Activated T-cell treated with anti-CD3 and anti-CD28 coated beads, Interleukin-2, amount 50 U/mL, for 72 hours (primary cell): Measurements from ENCODE around the gene MYO16. TPM values are rescaled to one million over a fixed set of nuclear protein-coding genes. Genes with fewer than 3 reads are reported as not detected.

ENCODE experiments used
- ATAC-seq, 2 donors: fragments of 150-1000 bp; cut with Tn5 transposase; replicated peaks in 1 of 2; 2 replicates each; pipeline ENCODE4 v1.10.0; 2021; ENCODE audit warnings: moderate library complexity in 2 of 2, mild to moderate bottlenecking in 1 of 2
- DNase-seq, 2 donors: peaks; one replicate each; pipeline ENCODE4 v3.0.0; 2021 to 2022; ENCODE audit warnings: mixed read lengths in 1 of 2
- H3K27ac Mint-ChIP-seq: one replicate; pipeline ENCODE4 v1.8.0; 2022; ENCODE audit warnings: mild to moderate bottlenecking, moderate library complexity, mixed read lengths
- H3K27me3 Mint-ChIP-seq: one replicate; pipeline ENCODE4 v1.8.0; 2022; ENCODE audit warnings: low read depth, mixed read lengths
- H3K36me3 Mint-ChIP-seq, 2 donors: one replicate each; pipeline ENCODE4 v1.8.0; 2022; ENCODE audit warnings: mixed read lengths in 2 of 2, mild to moderate bottlenecking in 1 of 2; ENCODE audit not compliant: insufficient read depth in 2 of 2
- H3K4me1 Mint-ChIP-seq: one replicate; pipeline ENCODE4 v1.8.0; 2022; ENCODE audit warnings: low read depth, mixed read lengths
- H3K4me3 Mint-ChIP-seq, 2 donors: one replicate each; pipeline ENCODE4 v1.8.0; 2022; ENCODE audit warnings: mild to moderate bottlenecking in 2 of 2, mixed read lengths in 2 of 2, moderate library complexity in 2 of 2
- H3K9me3 Mint-ChIP-seq, 2 donors: one replicate each; pipeline ENCODE4 v1.8.0; 2022; ENCODE audit warnings: mixed read lengths in 2 of 2
- total RNA-seq, 2 donors: library from RNA; stranded (reverse); gene quantifications; one replicate each; pipeline ENCODE4 v1.2.3, GENCODE V29; 2022

The MYO16 gene
- total RNA-seq, 2 donors from 2014 or later, result not detected

GRCh38 chr13:109253316-109253715 is 623.9 kb downstream of the MYO16 start:
- ATAC-seq (no peak), DNase-seq (no peak)
- no peak overlapping the region for H3K27ac Mint-ChIP-seq
- H3K27me3 Mint-ChIP-seq, result no peaks in the 10 kb centered on the region
- H3K36me3 Mint-ChIP-seq, result no peaks in the 10 kb centered on the region
- no peaks in the 10 kb centered on the region for H3K4me1 Mint-ChIP-seq
- peaks cover 0 to 2% of the 10 kb centered on the region in 2 donors for H3K9me3 Mint-ChIP-seq
- H3K4me3 Mint-ChIP-seq, result no peak overlapping the region

GRCh38 chr13:109254274-109254673 is 624.9 kb downstream of the MYO16 start:
- ATAC-seq, result no peak
- peaks cover 0 to 2% of the 10 kb centered on the region in 2 donors for H3K9me3 Mint-ChIP-seq
- no peak overlapping the region for H3K27ac Mint-ChIP-seq
- DNase-seq, result no peak
- no peaks in the 10 kb centered on the region for H3K4me1 Mint-ChIP-seq
- H3K4me3 Mint-ChIP-seq, result no peak overlapping the region
- no peaks in the 10 kb centered on the region for H3K36me3 Mint-ChIP-seq
- H3K27me3 Mint-ChIP-seq, result no peaks in the 10 kb centered on the region

- no peak for DNase-seq
- H3K4me3 Mint-ChIP-seq, result no peak overlapping the region
- no peaks in the 10 kb centered on the region for H3K4me1 Mint-ChIP-seq
- no peak for ATAC-seq
- no peak overlapping the region for H3K27ac Mint-ChIP-seq
- H3K27me3 Mint-ChIP-seq, result no peaks in the 10 kb centered on the region
- peaks cover 0 to 2% of the 10 kb centered on the region in 2 donors for H3K9me3 Mint-ChIP-seq
- H3K36me3 Mint-ChIP-seq, result no peaks in the 10 kb centered on the region
Observed at GRCh38 chr13:109255141-109255856, 625.9 kb downstream of the MYO16 start.

- peaks cover 0 to 2% of the 10 kb centered on the region in 2 donors for H3K9me3 Mint-ChIP-seq
- no peak for ATAC-seq
- DNase-seq, result no peak
- no peaks in the 10 kb centered on the region for H3K36me3 Mint-ChIP-seq
- no peaks in the 10 kb centered on the region for H3K27me3 Mint-ChIP-seq
- no peak overlapping the region for H3K4me3 Mint-ChIP-seq
- no peaks in the 10 kb centered on the region for H3K4me1 Mint-ChIP-seq
- H3K27ac Mint-ChIP-seq, result no peak overlapping the region
Observed at GRCh38 chr13:109256866-109257760, 627.7 kb downstream of the MYO16 start.
